Suprapubic skin (tissue), 4 donors: ENCODE results near the gene MYO10. TPM values are rescaled to one million over a fixed set of nuclear protein-coding genes. Genes with fewer than 3 reads are reported as not detected.
A peak's percentile ranks its signal among the peaks of the same experiment; 100 is the strongest.
"Not testable (repeated sequence)": the region's sequence is repeated elsewhere in the genome, so short reads cannot be mapped to it uniquely, and the experiment has no call there.

Source experiments
- DNase-seq, 2 donors: peaks; one replicate each; pipeline ENCODE4 v3.0.0-alpha.2; 2019; ENCODE audit warnings: low spot score in 2 of 2
- H3K27ac ChIP-seq: fragments of 200-600 bp; sonication (generic); one replicate; pipeline ENCODE4 v1.5.1; 2019
- H3K27me3 ChIP-seq: fragments of 200-600 bp; sonication (generic); one replicate; pipeline ENCODE4 v1.5.1; 2019
- H3K36me3 ChIP-seq: fragments of 200-600 bp; sonication (generic); one replicate; pipeline ENCODE4 v1.5.1; 2019
- H3K4me1 ChIP-seq: fragments of 200-600 bp; sonication (generic); one replicate; pipeline ENCODE4 v1.5.1; 2019
- H3K4me3 ChIP-seq: fragments of 200-600 bp; sonication (generic); one replicate; pipeline ENCODE4 v1.5.1; 2019; ENCODE audit warnings: mild to moderate bottlenecking
- H3K9me3 ChIP-seq: fragments of 200-600 bp; sonication (generic); one replicate; pipeline ENCODE4 v1.5.1; 2019
- CTCF ChIP-seq, 2 donors: fragments of 200-600 bp in 1 of 2; fragments of 450-650 bp in 1 of 2; sonication (generic) in 1 of 2; IDR thresholded peaks; one replicate each; pipeline ENCODE4 v1.5.1; 2016 to 2019; ENCODE audit warnings: antibody characterized with exemption in 2 of 2, mild to moderate bottlenecking in 1 of 2, moderate library complexity in 1 of 2
- EP300 ChIP-seq: sonication (generic); formaldehyde crosslinking; IDR thresholded peaks from one replicate; pipeline ENCODE4 v1.6.1; 2017; ENCODE audit warnings: antibody characterized with exemption
- POLR2A ChIP-seq, 2 donors: fragments of 450-650 bp; IDR thresholded peaks; one replicate each; pipeline ENCODE4 v1.6.1; 2017; ENCODE audit warnings: antibody characterized with exemption in 2 of 2, mild to moderate bottlenecking in 2 of 2, moderate library complexity in 2 of 2
- POLR2AphosphoS5 ChIP-seq, 3 donors: sonication (generic); formaldehyde crosslinking; IDR thresholded peaks; one replicate each; pipeline ENCODE4 v1.6.1; 2017; ENCODE audit warnings: antibody characterized with exemption in 3 of 3
- WGBS: methylation state at CpG from one replicate; pipeline ENCODE4 v1.1.5; 2018; 5-methylcytosine and 5-hydroxymethylcytosine counted together
- total RNA-seq, 4 donors: library from RNA; depleted of rRNA; stranded (reverse); fragments of >200 nt; gene quantifications; one replicate each; pipeline ENCODE4 v1.1.0, GENCODE V29; 2016

The MYO10 gene
- 100 to 1,000 TPM in 1 of 4 donors, 10 to 100 TPM in 3; 37.7 to 109 (median 64.6) TPM for total RNA-seq

DNA sequence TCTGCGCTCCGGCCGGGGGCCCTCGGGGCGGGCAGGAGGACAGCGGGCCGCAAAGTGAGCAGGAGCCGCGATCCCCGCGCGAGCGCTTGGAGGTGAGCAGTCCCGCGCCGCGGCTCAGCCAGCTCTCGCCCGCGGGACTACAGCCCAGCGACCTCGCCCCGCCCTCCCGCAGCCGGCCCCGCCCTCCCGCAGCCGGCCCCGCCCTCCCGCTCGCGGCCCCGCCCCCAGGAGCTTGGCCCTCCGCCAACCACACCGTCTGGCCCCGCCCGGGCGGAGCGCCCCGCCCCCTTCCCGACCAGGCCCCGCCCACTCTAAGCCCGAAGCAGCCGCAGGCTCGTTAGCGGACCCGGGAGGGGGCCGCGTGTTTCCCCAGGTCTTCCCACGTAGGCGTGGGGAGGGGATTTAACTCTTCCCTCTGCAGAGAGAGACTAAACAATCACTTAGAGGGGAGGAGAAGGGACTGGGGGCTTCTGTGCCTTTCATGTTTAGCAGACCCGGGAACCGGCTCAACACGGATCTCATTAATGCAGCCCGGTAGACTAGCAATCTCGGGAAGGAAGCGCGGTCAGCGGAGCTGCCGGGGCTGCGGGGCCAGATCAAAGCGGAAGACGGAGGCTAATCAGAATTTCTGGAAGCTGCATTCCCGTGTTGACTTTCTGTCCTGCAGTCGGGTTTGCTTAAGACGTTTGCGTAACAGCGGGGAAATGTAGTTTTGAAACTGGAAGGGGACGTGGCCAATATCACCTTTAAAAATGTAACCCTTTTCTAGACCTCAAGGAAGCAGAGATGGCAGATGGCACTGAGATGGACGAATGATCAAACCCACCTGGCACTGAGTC is at the start of gene MYO10:
Gene MYO10, minus strand, starts transcription at position 139 of the 839 bp plus-strand sequence. CDS start 480 bp downstream, outside the sequence.
- TF ChIP-seq POLR2AphosphoS5 (IDR thresholded peaks at IDR 0.05) (peak in 1 of 3 donors; percentile 19), EP300 (no peak), CTCF (IDR thresholded peaks at IDR 0.05) (no peak), POLR2A (IDR thresholded peaks at IDR 0.05) (peak in 1 of 2 donors; percentile 69)
- Histone ChIP-seq H3K27ac (peak within 1 kb of the TSS; percentile 97), H3K4me3 (peak within 1 kb of the TSS; percentile 92), H3K9me3 (no peaks in the 10 kb centered on the region), H3K36me3 (no peaks in the 10 kb centered on the region), H3K4me1 (peaks cover 42% of the 10 kb centered on the region), H3K27me3 (peaks cover 3% of the 10 kb centered on the region)
- WGBS: 1% methylated on average over 19 of the region's 70 CpGs
- DNase-seq: peak; percentile 74 to 84

DNA sequence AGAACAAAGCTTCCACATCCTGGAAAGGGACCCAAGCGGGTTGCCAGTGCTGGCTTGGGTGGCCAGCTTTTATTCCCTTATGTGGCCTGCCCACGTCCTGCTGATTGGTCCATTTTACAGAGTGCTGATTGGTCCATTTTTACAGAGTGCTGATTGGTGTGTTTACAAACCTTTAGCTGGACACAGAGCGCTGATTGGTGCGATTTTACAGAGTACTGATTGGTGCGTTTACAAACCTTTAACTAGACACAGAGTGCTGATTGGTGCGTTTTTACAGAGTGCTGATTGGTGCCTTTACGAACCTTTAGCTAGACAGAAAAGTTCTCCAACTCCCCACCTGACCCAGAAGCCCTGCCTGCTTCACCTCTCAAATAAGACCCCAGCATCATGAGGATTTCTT is 49.2 kb upstream of the MYO10 start:
- not testable (repeated sequence) for H3K27ac ChIP-seq, H3K9me3 ChIP-seq, H3K4me3 ChIP-seq, H3K4me1 ChIP-seq, H3K27me3 ChIP-seq, H3K36me3 ChIP-seq, DNase-seq
- WGBS: 88% methylated on average over 7 of the region's 7 CpGs

DNA sequence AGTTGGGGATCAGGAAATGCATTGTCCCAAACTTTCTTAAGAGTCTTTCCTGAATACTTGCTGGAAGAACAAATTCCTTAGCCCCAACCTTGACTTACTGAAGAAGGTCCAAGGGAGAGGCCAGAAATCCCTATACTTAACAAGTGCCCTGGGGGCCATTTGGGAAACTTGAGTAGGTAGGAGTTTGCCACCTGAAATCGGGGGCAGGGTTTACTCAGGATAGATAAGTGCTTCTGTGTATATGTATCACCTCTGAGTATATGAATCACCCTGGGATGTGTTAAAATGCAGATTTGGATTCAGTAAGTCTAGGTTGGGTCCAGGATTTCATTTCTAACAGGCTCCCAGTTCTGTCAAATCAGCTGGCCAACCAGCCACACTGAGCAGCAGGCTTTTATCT is 47.9 kb upstream of the MYO10 start:
- Histone ChIP-seq H3K27ac (no peak overlapping the region), H3K36me3 (no peaks in the 10 kb centered on the region), H3K27me3 (no peaks in the 10 kb centered on the region), H3K9me3 (no peaks in the 10 kb centered on the region), H3K4me1 (no peaks in the 10 kb centered on the region), H3K4me3 (no peak overlapping the region)
- no peak for DNase-seq
- WGBS: 56% methylated on average over 1 of the region's 1 CpG
- TF ChIP-seq CTCF (IDR thresholded peaks at IDR 0.05) (no peak), POLR2AphosphoS5 (IDR thresholded peaks at IDR 0.05) (no peak), POLR2A (IDR thresholded peaks at IDR 0.05) (no peak), EP300 (no peak)

- Histone ChIP-seq H3K9me3 (no peaks in the 10 kb centered on the region), H3K27me3 (no peaks in the 10 kb centered on the region), H3K4me3 (no peak overlapping the region), H3K4me1 (no peaks in the 10 kb centered on the region), H3K36me3 (no peaks in the 10 kb centered on the region), H3K27ac (no peak overlapping the region)
- no peak for DNase-seq
- WGBS: 62% methylated on average over 9 of the region's 9 CpGs
- no peak for TF ChIP-seq CTCF (IDR thresholded peaks at IDR 0.05)
- TF ChIP-seq POLR2AphosphoS5 (IDR thresholded peaks at IDR 0.05): no peak
- no peak for TF ChIP-seq POLR2A (IDR thresholded peaks at IDR 0.05)
- no peak for TF ChIP-seq EP300
These were observed 47.0 kb upstream of the MYO10 start for GRCh38 chr5:16983022-16983639.

- no peak overlapping the region for H3K4me3 ChIP-seq
- H3K27me3 ChIP-seq: no peaks in the 10 kb centered on the region
- WGBS: 85% methylated on average over 7 of the region's 8 CpGs
- no peaks in the 10 kb centered on the region for H3K36me3 ChIP-seq
- DNase-seq: no peak
- TF ChIP-seq CTCF (IDR thresholded peaks at IDR 0.05) (no peak), EP300 (no peak), POLR2AphosphoS5 (IDR thresholded peaks at IDR 0.05) (no peak), POLR2A (IDR thresholded peaks at IDR 0.05) (no peak)
- no peaks in the 10 kb centered on the region for H3K9me3 ChIP-seq
- H3K27ac ChIP-seq: no peak overlapping the region
- H3K4me1 ChIP-seq: no peaks in the 10 kb centered on the region
These were observed 45.6 kb upstream of the MYO10 start for GRCh38 chr5:16981700-16982099.
